ENCODE data around the gene PTGFR.

The PTGFR gene

GRCh38 chr1:78520843-78521242 lies 30.1 kb downstream of the PTGFR start:
- no peak for DNase-seq

GRCh38 chr1:78522136-78522535 lies 31.4 kb downstream of the PTGFR start:
- no peak for DNase-seq

DNA sequence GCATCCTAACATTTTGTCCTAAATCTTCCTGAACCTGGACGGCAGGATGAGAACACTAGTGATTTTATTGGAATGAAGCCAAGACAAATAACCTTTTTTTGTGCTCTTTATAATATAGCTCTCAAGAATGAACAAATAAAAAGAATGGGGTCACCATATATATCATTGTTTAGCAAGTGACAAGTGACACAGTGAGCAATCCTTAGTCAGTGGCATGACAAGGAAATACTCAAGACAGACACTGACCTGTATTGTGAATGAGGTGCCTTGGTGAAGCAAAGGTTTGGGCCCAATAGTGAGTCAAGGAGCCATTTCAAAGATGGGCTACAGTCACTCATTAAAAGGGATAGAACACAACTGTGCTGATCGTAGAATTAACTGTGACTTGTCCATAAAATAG lies 35.7 kb downstream of the PTGFR start:
- no peak for DNase-seq

GRCh38 chr1:78527706-78528105 lies 36.9 kb downstream of the PTGFR start:
- no peak for DNase-seq

DNA sequence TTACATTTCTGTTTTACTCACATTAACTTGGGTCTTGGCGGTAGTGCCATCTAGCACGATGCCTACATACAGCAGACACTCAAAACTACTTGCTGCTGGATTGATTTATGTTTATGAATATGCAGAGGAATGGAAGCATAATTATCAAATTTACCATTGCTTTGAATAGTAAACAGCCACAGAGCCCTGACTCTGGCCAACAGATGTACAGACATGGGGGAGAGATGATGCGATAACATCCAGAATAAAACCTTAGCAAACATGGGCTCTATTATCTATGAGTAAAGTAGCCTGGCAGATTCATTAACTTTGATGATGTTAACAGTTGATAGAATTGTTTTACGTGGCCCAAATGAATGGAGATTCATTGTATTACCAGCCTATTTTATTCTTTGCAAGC lies 42.8 kb downstream of the PTGFR start:
- no peak for DNase-seq

DNA sequence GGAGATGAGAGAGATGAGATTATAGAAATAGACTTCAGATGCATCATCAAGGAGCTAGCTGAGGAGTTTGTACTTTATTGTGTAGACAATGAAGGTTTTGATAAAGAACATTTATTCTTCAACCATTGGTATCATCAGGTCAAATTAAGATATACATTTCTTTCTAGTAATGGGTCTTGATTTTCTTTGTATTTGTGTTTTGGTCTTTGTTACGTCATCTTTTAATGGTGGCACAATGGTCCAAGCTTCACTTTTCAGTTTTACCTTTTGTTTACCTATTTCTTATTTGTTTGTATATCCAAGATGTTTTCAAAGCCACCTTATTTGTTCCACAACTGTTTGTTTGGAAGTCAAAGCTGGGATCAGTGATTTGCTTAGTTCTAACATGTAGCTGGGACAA lies 44.5 kb downstream of the PTGFR start:
- DNase-seq: no peak

DNA sequence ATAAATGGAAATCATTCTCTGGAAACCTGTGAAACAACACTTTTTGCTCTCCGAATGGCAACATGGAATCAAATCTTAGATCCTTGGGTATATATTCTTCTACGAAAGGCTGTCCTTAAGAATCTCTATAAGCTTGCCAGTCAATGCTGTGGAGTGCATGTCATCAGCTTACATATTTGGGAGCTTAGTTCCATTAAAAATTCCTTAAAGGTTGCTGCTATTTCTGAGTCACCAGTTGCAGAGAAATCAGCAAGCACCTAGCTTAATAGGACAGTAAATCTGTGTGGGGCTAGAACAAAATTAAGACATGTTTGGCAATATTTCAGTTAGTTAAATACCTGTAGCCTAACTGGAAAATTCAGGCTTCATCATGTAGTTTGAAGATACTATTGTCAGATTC lies 45.7 kb downstream of the PTGFR start:
- no peak for DNase-seq

DNA sequence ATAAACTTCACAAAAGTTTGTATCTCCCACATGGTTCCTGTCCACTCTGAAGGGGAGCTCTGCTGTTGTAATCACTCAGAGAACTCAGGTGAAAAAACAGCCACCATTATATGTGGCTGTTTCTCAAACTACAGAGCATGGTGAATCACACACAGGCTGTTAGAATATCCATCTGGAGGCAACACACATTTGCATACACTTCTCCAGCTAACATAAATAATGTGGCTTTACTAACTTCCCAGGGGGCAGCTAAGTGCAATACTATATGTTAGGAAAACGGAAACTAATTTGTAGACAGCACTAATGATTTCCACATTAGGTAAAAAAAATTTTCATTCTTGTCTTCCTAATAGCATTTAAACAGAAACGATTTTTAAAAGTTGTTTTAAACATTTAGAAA lies 49.3 kb downstream of the PTGFR start:
- DNase-seq: no peak

DNA sequence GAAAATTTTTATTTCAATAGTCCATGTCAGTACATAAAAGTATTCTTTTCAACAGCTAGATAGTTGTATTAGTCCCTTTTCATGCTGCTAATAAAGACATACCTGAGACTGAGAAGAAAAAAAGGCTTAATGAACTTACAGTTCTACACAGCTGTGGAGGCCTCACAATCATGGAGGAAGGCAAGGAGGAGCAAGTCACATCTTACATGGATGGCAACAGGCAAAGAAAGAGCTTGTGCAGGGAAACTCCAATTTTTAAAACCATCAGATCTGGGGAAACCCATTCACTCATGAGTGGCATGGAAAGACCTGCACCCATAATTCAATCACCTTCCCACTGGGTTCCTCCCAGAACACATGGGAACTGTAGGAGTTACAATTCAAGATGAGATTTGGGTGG lies 50.7 kb downstream of the PTGFR start:
- no peak for DNase-seq

GRCh38 chr1:78543941-78544643 lies 53.3 kb downstream of the PTGFR start:
- DNase-seq: no peak

DNA sequence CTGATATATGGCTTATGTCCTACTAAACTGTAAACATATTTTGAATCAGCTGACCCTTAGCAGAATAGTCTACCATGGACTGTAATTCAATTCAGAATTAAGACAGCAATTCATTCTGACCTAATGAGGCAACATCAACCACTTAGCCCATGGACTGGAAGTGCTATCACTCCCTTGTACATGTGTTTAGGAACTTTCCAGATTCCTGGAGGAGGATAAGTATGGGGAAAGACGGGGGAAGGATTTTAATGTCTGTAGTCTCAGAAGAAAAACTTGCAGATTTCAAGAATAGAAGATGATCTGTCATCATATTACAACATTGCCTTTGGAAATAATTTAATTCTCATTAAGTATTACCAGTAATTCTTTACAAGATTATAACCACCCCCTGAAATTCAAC lies 56.3 kb downstream of the PTGFR start:
- DNase-seq: no peak

- no peak for DNase-seq
Observed at GRCh38 chr1:78549331-78549730, 58.6 kb downstream of the PTGFR start.

DNA sequence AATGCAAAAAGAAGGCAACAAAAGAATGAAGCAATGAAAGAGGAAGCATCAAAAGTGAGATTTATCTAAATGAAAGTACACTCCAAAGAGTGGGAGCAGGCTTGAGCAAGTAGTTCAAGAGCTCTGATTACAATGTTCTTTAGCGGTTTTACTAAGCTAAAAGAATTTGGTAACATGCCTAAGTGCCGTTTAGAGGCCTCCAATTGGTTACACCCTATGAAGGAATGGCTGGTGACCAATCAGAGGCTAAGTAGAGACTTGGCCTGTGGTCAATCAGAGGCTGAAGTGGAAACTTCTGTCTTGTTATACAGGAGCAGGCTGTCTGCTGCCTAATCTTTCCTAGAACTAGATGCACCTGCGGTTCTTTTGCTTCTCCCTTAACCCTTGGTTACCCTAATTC lies 59.1 kb downstream of the PTGFR start:
- no peak for DNase-seq

DNA sequence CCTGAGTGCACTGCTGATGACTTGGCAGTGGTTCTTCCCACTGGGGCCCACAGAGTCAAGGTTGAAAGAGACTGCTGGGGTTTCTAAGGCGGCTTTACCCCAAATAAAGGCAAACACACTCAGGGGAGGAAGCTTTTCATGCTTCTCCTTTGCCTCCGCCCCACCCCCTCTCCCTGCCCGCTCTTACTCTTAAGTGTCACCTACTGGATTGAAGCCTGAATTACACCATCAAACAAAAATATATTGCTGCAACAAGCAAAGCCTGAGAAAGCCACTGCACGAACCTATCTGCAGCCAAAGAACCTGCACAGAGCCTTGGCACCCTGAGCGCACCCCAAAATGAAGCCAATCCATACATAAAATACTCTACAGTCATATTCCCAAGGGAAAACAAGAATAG lies 63.1 kb downstream of the PTGFR start:
- no peak for DNase-seq

DNA sequence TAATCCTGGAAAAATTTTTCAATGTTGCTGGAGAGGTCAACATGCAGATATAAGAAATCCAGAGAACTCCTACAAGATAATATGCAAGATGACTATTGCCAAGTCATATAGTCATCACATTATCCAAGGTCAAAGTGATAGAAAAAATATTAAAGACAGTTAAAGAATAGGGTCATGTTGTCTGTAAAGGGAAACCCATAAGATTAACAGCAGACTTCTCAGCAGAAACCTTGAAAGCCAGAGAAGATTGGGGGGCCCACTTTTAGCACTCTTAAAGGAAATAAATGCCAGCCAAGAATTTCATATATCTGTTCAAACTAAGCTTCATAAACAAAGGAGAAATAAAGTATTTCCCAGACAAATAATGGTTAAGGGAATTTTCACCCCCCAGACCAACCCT lies 64.1 kb downstream of the PTGFR start:
- no peak for DNase-seq

DNA sequence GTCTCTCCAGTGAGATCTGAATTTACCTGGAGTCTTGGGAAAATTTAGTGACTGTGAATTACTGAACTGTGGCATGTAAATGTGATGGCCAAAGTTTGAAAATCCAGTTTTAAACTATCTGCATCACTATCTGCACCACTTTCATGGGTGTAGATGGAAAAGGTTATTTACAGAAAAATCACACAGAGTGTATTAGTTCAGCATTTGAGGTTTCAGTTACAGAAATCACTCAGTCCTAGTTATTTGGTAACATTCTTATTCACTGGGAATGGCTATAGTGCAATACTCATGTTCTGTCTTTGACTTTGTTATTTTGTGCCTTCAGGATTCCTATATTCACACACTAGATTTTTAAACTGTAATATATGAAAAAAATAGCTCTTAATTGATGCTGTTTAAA lies 68.9 kb downstream of the PTGFR start:
- no peak for DNase-seq

GRCh38 chr1:78560811-78561210 lies 70.0 kb downstream of the PTGFR start:
- no peak for DNase-seq

DNA sequence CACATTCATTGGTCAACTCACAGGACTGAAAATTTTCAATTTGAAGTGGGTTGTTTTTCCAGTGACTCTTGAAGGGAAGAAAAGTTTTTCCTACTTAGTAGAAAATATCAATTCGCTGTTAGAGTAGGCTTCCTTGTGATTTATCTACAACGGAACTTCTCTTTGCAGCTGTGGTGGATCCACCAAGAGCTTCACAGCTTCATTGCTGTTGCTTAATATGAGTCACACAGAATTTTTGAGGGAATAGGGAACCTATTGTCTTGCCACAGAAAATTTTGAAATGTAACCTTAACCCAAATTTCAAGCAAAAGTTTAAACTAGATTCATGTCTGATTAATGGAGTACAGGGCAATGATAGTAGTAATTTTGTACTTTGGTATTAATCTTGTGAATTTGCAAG lies 71.1 kb downstream of the PTGFR start:
- no peak for DNase-seq

- DNase-seq: no peak
Observed at GRCh38 chr1:78565393-78565792, 74.6 kb downstream of the PTGFR start.

DNA sequence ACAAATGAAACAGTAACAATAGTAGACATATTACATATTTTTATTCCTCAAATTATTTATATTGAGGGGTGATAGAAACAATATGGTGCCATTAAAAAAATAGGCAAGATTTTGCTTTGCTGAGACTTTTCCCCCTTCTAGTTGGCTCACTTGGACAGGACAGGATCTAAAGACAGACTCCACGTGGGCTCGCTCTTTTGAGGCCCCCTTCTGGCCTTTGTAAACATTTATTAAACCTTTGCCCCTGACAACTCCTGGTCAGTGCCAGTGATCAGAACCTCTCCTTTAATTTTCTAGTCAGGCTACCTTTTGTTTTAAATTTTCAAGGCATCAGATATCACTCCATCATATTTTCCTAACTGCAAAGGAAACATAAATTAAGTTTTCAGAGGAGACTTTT lies 79.8 kb downstream of the PTGFR start:
- no peak for DNase-seq

DNA sequence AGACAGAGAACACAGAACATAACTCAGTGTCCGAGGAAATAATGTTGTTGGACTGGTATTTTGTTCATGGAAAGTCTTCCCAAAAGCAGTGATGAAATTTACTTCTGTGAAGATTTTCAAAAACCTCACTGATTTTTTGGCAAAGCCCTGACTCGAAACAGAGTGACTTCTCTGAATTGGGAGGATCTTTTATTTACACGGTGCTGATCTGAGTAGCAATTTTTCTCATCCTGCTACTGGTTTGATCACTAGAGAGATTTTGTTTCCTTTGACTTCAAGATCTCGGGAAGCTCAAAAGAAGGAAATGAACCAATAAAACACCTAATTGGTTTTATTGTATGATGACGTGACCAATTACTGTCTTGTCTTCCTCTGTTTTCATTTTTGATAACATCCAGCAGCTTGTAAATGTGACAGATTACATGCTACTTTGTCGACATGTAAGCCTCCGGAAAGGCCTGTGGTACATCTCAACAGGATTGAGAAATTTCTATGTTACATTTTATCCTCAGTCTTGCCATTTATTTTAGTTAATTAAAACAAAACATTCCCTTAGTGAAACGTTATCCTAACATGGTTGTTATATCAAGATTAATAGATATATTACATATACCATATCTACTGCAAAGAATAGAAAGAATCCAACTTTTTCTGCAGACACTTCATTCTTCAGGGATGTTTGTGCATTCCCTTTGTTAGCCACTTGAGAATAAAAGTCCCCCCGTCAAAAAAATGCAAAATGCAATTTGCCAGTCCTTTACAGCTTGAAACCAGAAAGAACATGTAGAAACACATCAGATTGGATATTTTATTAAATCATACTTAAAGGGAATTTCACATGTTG lies 86.7 kb downstream of the PTGFR start:
- DNase-seq: no peak

DNA sequence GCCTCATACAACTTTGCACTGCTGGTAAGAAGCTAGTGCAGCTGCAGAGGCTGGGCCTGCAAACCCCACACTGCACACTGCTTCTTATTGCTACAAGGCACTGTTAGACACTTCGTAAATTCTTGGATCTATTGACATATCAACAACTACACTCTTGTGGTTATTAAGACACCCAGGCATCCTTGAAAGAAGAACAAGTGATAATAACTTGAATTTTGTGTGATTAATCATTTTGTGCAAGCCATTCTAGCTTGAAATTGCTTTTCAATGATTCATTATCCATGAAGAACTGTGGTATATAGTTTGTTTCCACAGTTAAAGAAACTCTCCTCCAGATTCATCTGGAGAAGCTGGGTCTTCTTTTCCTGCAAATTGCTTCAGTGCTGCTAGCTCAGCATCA lies 95.8 kb downstream of the PTGFR start:
- DNase-seq: peak; percentile 53

GRCh38 chr1:78587211-78587610 lies 96.4 kb downstream of the PTGFR start:
- no peak for DNase-seq
